ENCODE data around the gene FKBP10. TPM values are rescaled to one million over a fixed set of nuclear protein-coding genes. Genes with fewer than 3 reads are reported as not detected.
"Not testable (repeated sequence)": the region's sequence is repeated elsewhere in the genome, so short reads cannot be mapped to it uniquely, and the experiment has no call there.

FKBP10 gene
- total RNA-seq, 1 experiment from 2014 or later: 131 TPM

GRCh38 chr17:41806685-41807445, 5.9 kb upstream of the FKBP10 start:
- DNase-seq (ENCODE audit: low spot score): no peak

DNA sequence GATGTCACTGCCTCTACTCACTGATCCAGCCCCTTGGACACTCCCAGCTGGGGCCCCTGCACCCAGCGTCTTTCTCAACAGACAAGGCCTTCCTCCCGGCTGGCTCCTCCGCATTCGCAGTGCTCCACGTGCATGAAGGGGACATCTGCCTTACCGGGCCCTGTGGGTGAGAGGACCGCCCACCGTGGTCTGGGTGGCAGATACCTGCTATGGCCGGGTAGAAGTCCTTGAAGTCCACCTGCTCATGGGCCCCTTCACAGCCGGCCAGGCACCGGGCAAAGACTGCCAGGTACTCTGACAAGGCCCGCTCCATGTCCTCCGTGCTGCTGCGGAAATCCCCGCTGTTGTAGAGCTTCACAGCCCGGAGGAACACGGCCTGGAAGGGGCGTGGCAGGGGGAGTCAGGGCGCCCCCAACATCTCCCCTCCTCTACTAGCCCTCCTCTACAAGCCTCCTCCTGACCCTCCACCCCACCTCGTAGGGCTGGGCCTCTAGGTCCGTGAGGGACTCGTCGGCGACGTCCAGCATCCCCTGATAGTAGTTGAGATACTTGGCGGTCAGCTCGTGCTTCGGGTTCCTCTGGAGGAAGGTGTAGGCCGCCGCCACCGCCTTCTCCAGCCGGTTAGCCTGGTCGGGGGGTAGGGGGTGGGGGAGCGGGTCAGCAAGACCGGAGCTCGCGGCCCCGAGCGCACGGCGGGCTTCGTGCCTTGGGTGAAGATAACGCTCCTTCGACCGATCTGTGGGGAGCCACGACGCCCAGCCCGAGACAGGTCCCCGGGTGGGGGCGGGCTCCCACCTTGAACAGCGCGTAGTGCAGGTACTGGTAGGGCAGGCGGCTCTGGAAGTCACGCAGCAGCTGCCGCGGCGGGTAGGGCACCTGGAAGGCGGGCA, 1.9 kb upstream of the FKBP10 start:
- no peak for DNase-seq (ENCODE audit: low spot score)

GRCh38 chr17:41811549-41812380, 1.0 kb upstream of the FKBP10 start, which contains the start of gene P3H4:
Gene P3H4, minus strand, starts transcription at chr17:41811949. Its CDS starts 34 bp downstream, at chr17:41811915.
- peak; percentile 63 for DNase-seq (ENCODE audit: low spot score)

DNA sequence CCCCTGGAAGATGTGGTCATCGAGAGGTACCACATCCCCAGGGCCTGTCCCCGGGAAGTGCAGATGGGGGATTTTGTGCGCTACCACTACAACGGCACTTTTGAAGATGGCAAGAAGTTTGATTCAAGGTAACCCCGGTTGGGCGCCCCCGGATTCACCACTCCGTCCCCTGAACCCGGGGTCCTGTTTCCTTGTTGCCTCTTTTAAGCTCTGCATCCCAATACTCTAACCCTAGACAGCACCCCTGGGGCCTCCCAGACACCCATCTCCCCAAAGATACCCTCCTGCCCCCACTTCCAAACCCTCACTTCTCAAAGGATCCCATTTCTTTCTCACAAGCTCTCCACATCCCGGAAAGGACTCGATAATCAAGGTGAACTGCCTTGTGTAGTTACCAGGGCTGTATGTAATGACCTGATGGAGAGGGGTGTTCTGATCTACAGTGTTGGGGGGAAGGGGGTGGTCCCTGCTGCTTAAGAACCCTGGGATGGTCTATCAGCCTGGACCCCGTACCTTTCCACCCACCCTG, 412 bp downstream of the FKBP10 start:
- no peak for DNase-seq (ENCODE audit: low spot score)

DNA sequence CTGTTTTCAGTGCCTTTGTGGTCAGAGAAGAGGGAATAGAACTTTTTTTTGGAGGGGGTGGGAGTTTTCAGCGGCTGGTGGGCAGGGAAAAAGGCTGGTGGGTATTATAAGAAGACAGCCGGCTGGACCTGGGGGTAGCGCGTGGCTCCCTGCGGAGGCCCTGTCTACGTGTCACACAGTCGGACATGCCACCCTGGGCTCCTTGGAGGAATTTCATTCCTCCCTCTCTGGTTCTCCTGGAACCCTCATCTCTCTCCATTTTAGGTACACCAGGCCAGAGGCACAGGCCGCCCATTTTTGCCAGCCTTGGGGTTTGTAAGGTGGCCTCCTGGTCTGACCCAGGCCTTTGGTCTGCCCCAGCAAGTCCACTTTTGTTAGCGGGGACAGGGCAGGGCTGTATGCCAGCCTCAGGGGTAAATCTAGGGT, 908 bp downstream of the FKBP10 start:
- DNase-seq (ENCODE audit: low spot score): no peak

GRCh38 chr17:41814195-41814594, 1.4 kb downstream of the FKBP10 start:
- no peak for DNase-seq (ENCODE audit: low spot score)

GRCh38 chr17:41816637-41817320, 4.0 kb downstream of the FKBP10 start:
- no peak for DNase-seq (ENCODE audit: low spot score)

DNA sequence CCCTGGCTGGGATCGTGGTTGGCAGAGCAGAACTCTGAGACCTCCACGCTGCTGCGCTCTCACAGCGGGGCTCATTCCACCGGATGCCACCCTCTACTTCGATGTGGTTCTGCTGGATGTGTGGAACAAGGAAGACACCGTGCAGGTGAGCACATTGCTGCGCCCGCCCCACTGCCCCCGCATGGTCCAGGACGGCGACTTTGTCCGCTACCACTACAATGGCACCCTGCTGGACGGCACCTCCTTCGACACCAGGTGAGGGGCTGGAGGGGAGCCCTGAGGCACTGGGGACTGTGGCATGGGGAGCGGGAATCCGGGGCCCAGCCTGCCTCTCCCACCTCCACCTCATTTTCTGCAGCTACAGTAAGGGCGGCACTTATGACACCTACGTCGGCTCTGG, 5.2 kb downstream of the FKBP10 start:
- no peak for DNase-seq (ENCODE audit: low spot score)

DNA sequence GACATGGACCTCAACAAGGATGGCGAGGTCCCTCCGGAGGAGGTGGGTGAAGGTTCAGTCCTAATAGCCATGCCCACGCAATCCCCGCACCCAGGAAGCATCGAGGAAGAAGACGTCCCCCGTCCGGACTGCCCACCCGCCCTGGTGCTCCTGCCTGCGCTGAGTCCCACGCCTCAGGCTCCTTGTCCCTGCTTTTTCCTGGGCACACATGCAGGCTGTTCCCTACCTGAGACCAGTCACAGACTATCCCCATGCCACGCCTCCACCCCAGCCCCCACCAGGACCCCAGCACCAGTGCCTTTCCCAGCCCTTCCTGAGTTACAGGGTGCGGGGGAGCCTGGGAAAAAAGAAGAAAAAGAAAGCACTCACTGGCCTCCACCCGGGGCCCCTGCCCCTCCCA, 9.0 kb downstream of the FKBP10 start:
- DNase-seq (ENCODE audit: low spot score): no peak

GRCh38 chr17:41822216-41823140, 9.7 kb downstream of the FKBP10 start:
- DNase-seq (ENCODE audit: low spot score): no peak

DNA sequence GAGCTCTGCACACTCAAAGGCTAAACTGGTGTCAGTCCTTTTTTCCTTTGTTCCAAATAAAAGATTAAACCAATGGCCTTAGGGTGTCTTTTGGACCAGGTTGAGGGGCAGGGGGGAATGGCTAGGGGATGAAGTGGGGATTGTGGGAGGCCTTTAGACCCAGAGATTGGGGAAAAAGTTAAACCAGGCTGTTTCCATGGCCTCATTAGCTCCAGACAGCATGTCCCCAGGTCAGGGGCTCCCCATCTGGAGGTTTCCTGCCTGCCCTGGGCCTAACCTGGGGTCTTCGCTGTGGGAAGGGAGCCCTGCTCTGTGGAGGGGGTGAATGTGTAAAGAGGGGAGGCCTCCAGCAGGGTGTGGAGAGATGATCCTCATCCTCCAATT, 10.3 kb downstream of the FKBP10 start:
- no peak for DNase-seq (ENCODE audit: low spot score)

DNA sequence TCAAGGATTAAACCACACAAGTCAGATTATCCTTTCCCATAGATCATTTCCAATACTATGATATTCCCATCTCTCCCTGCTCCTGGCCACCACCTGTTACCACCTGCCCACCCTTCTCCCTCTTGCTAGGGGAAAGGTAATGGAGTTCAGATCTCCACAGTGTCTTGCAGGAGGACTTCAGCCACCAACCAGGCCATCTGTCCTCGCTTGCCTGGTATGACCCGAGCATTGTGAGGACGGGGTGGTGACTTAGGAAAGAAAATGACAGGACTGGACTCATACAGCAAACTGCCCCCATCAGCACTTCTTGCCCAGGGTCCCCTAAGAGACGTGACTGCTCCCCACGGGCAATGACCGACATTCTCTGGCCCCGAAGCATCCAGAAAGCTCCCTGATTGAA, 10.8 kb downstream of the FKBP10 start:
- DNase-seq (ENCODE audit: low spot score): no peak

GRCh38 chr17:41824086-41824485, 11.3 kb downstream of the FKBP10 start:
- no peak for DNase-seq (ENCODE audit: low spot score)

- DNase-seq (ENCODE audit: low spot score): no peak
These were observed 12.5 kb downstream of the FKBP10 start for GRCh38 chr17:41825175-41825845.

- DNase-seq (ENCODE audit: low spot score): not testable (repeated sequence)
These were observed 17.2 kb downstream of the FKBP10 start for GRCh38 chr17:41829961-41830360.

GRCh38 chr17:41835214-41835799, 22.5 kb downstream of the FKBP10 start:
- no peak for DNase-seq (ENCODE audit: low spot score)

DNA sequence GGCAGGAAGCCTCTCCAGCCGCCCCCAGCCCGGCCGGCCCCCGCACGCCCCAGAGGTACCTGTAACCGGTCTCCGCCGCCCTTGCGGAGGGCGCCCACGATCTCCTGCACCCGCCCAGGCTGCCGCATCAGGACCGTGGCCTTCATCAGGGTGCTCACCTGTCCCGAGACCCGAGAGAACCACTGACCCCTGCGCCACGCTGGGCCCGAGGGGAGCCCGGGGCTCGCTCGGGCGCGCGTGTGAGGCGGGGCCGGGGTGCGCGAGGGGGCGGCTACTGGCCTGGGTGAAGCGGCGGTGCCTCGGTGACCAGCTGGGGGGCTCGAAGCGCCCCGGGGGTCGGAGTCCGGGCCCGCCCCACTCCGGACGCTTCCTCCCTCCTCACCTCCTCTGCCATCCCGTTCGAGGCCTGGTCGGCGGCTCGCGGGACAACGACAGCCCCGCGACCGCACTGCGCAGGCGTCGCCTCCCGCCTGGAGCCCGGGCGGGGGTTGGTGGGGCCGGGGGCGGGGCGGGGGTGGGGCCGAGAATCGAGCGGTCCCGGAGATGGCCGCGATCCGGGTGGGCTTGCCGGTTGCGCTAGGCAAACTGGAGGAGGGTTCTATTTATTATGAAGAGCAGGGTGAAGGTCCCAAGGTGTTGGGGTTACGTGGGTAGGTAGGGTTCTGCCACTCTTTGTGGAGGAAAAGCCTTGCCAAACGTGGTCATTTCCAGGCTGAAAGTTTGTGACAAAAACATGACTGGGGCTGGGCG, 23.2 kb downstream of the FKBP10 start, which contains the start of gene NT5C3B:
Gene NT5C3B (minus strand): TSS at position 433 of the 750 bp plus-strand sequence. CDS start 39 bp downstream, at position 394.
- no peak for DNase-seq (ENCODE audit: low spot score)

DNA sequence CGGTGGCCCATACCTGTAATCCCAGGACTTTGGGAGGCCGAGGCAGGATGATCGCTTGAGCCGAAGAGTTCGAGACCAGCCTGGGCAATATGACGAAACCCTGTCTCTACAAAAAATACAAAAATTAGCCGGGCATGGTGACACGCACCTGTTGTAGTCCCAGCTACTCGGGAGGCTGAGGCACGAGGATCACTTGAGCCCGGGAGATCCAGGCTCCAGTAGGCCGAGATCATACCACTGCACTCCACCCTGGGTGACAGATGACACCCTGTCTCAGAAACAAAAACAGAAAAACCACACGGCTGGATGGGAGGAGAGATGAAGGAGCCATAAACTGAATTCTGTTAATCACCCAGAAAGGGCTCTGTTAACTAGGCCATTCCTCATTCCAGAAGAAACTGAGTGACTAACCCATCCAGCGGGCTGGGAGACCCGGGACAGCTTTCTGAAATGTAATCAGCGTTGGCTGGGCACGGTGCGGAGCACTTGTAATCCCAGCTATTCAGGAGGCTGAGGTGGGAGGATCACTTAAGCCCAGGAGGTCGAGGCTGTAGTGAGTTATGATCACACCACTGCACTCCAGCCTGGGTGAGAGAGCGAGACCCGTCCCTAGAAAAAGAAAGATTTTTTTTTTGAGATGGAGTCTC, 23.9 kb downstream of the FKBP10 start:
- DNase-seq (ENCODE audit: low spot score): no peak
